NCI-H187 treated with DMSO at 0.1 percent for 48 hours (cell line): ENCODE results near the gene CLK2.
"Not testable (repeated sequence)": the region's sequence is repeated elsewhere in the genome, so short reads cannot be mapped to it uniquely, and the experiment has no call there.

Experiments used
- DNase-seq: peaks from one replicate; lab custom pipeline; 2025; lab: John Stamatoyannopoulos, UW

CLK2 gene

GRCh38 chr1:155266553-155266952, 6.8 kb downstream of the CLK2 start:
- no peak for DNase-seq

- no peak for DNase-seq
Observed at GRCh38 chr1:155263067-155263466, 10.2 kb downstream of the CLK2 start.

- DNase-seq, result peak; percentile 99
Observed at GRCh38 chr1:155261852-155262673, 11.2 kb downstream of the CLK2 start, which contains the start of gene SCAMP3. Gene SCAMP3 (minus strand): TSS chr1:155262360. CDS start chr1:155262151, 209 bp downstream.

- no peak for DNase-seq
Observed at GRCh38 chr1:155261493-155261851, 11.8 kb downstream of the CLK2 start.

- no peak for DNase-seq
Observed at GRCh38 chr1:155260276-155260675, 13.0 kb downstream of the CLK2 start.

- no peak for DNase-seq
Observed at GRCh38 chr1:155256058-155256852, 17.0 kb downstream of the CLK2 start.

GRCh38 chr1:155255243-155256007, 17.9 kb downstream of the CLK2 start, which contains the start of gene ENTREP3:
Gene ENTREP3 (minus strand): TSS chr1:155255483. CDS start chr1:155254877, 606 bp downstream.
- DNase-seq, result peak; percentile 72

- DNase-seq, result no peak
Observed at GRCh38 chr1:155254714-155255242, 18.5 kb downstream of the CLK2 start.

- no peak for DNase-seq
Observed at GRCh38 chr1:155254228-155254713, 19.0 kb downstream of the CLK2 start.

- DNase-seq, result no peak
Observed at GRCh38 chr1:155253797-155254196, 19.5 kb downstream of the CLK2 start.

- no peak for DNase-seq
Observed at GRCh38 chr1:155253208-155253607, 20.1 kb downstream of the CLK2 start.

GRCh38 chr1:155251566-155251965, 21.7 kb downstream of the CLK2 start:
- DNase-seq, result no peak

GRCh38 chr1:155250633-155251449, 22.5 kb downstream of the CLK2 start:
- peak; percentile 95 for DNase-seq

GRCh38 chr1:155250246-155250632, 23.1 kb downstream of the CLK2 start:
- no peak for DNase-seq

GRCh38 chr1:155247667-155248553, 25.4 kb downstream of the CLK2 start:
- DNase-seq, result no peak

- not testable (repeated sequence) for DNase-seq
Observed at GRCh38 chr1:155246796-155247195, 26.5 kb downstream of the CLK2 start.

- no peak for DNase-seq
Observed at GRCh38 chr1:155245163-155245524, 28.2 kb downstream of the CLK2 start.

GRCh38 chr1:155244368-155245162, 28.7 kb downstream of the CLK2 start:
- peak; percentile 98 for DNase-seq

- DNase-seq, result no peak
Observed at GRCh38 chr1:155242805-155243358, 30.4 kb downstream of the CLK2 start.
